SK-N-SH (cell line): Measurements from ENCODE around the gene XPO1. TPM values are rescaled to one million over a fixed set of nuclear protein-coding genes. Genes with fewer than 3 reads are reported as not detected.
"Not testable (repeated sequence)": the region's sequence is repeated elsewhere in the genome, so short reads cannot be mapped to it uniquely, and the experiment has no call there.

ENCODE experiments used
- CTCF ChIA-PET: fragments of 300-600, 350-600 bp; formaldehyde crosslinking; extraction: SDS; loops from one replicate; lab custom pipeline; 2021; lab: Yijun Ruan, JAX
- POLR2A ChIA-PET: fragments of 350-600 bp; sonication (Branson Sonifier 250); formaldehyde crosslinking; extraction: SDS; loops from one replicate; lab custom pipeline; 2020; ENCODE audit warnings: antibody characterized with exemption, inconsistent platforms; lab: Yijun Ruan, JAX
- DNase-seq: peaks from one replicate; pipeline ENCODE4 v3.0.0; 2012
- H2AFZ ChIP-seq: fragments of 200-600 bp; sonication (generic); 2 replicates; pipeline ENCODE4 v1.8.1; 2016; ENCODE audit warnings: antibody characterized with exemption, mild to moderate bottlenecking, low read depth
- H3F3A ChIP-seq: fragments of 200-600 bp; sonication (generic); replicated peaks from 2 replicates; pipeline ENCODE3; 2016; ENCODE audit warnings: antibody characterized with exemption, mild to moderate bottlenecking; ENCODE audit not compliant: insufficient read depth
- H3K27ac ChIP-seq, 2 experiments: fragments of 200-500 bp in 1 of 2; fragments of 200-600 bp in 1 of 2; sonication (Bioruptor generic) in 1 of 2; sonication (generic), shearing (Covaris generic) in 1 of 2; 2 replicates each; pipeline versions ENCODE4 v1.5.1 to v1.6.1; 2014 to 2016; ENCODE audit warnings: low read depth in 2 of 2, inconsistent platforms in 1 of 2, low read length in 1 of 2, mild to moderate bottlenecking in 1 of 2, mixed read lengths in 1 of 2
- H3K27me3 ChIP-seq: fragments of 200-600 bp; sonication (generic), shearing (Covaris generic); 2 replicates; pipeline ENCODE4 v1.6.1; 2016; ENCODE audit warnings: mixed run types; ENCODE audit not compliant: insufficient read depth
- H3K36me3 ChIP-seq, 2 experiments: fragments of 200-500 bp in 1 of 2; fragments of 200-600 bp in 1 of 2; sonication (Bioruptor generic) in 1 of 2; sonication (generic) in 1 of 2; replicated peaks in 1 of 2; 2 replicates each; pipeline versions ENCODE3 to v1.5.1; 2014 to 2016; ENCODE audit warnings: low read length in 1 of 2, mild to moderate bottlenecking in 1 of 2; ENCODE audit not compliant: insufficient read depth in 2 of 2, control insufficient read depth in 1 of 2
- H3K4me1 ChIP-seq, 2 experiments: fragments of 200-500 bp in 1 of 2; fragments of 200-600 bp in 1 of 2; sonication (Bioruptor generic) in 1 of 2; sonication (generic), shearing (Covaris generic) in 1 of 2; 2 replicates each; pipeline versions ENCODE4 v1.5.1 to v1.6.1; 2014 to 2016; ENCODE audit warnings: low read depth in 1 of 2, low read length in 1 of 2, mixed run types in 1 of 2; ENCODE audit not compliant: insufficient read depth in 2 of 2, control insufficient read depth in 1 of 2
- H3K4me2 ChIP-seq: fragments of 200-600 bp; sonication (generic), shearing (Covaris generic); 2 replicates; pipeline ENCODE4 v1.6.1; 2017; ENCODE audit warnings: mixed run types
- H3K4me3 ChIP-seq, 2 experiments: fragments of 200-500 bp in 1 of 2; fragments of 200-600 bp in 1 of 2; sonication (Bioruptor generic) in 1 of 2; sonication (generic), shearing (Covaris generic) in 1 of 2; 2 replicates each; pipeline versions ENCODE4 v1.5.1 to v1.8.1; 2014 to 2016; ENCODE audit warnings: low read depth in 2 of 2, inconsistent platforms in 1 of 2, low read length in 1 of 2, mild to moderate bottlenecking in 1 of 2, mixed read lengths in 1 of 2, moderate library complexity in 1 of 2
- H3K79me2 ChIP-seq: fragments of 200-600 bp; sonication (generic); 2 replicates; pipeline ENCODE4 v1.8.1; 2017; ENCODE audit warnings: mild to moderate bottlenecking; ENCODE audit not compliant: insufficient read depth
- H3K9ac ChIP-seq: fragments of 200-600 bp; sonication (generic); 2 replicates; pipeline ENCODE4 v1.6.1; 2017; ENCODE audit warnings: mixed run types
- H3K9me2 ChIP-seq: fragments of 200-600 bp; sonication (generic); 2 replicates; pipeline ENCODE4 v1.6.1; 2017; ENCODE audit warnings: mixed run types
- H3K9me3 ChIP-seq: fragments of 200-600 bp; sonication (generic); 2 replicates; pipeline ENCODE4 v1.6.1; 2017; ENCODE audit warnings: mixed run types, mild to moderate bottlenecking, moderate library complexity
- H4K20me1 ChIP-seq: fragments of 200-600 bp; sonication (generic); 2 replicates; pipeline ENCODE4 v1.6.1; 2017; ENCODE audit warnings: mild to moderate bottlenecking, mixed run types; ENCODE audit not compliant: insufficient read depth
- ELF1 ChIP-seq: IDR thresholded peaks from 2 replicates; pipeline ENCODE4 v1.4.0; 2012
- EP300 ChIP-seq, 2 experiments: IDR thresholded peaks; 2 replicates each; pipeline versions ENCODE4 v1.4.0 to v1.6.1; 2012; ENCODE audit warnings: borderline replicate concordance in 1 of 2, low read depth in 1 of 2, low read length in 1 of 2
- EZH2phosphoT487 ChIP-seq: fragments of 200-600 bp; sonication (generic); IDR thresholded peaks from 2 replicates; pipeline ENCODE4 v1.6.1; 2017; ENCODE audit warnings: low read depth, mixed run types, mild to moderate bottlenecking, antibody characterized with exemption, moderate library complexity, borderline replicate concordance
- FOXJ3 ChIP-seq: sonication (generic); formaldehyde crosslinking; IDR thresholded peaks from 2 replicates; pipeline ENCODE4 v1.5.1; 2020; ENCODE audit warnings: mild to moderate bottlenecking, missing genetic modification reagents
- FOXM1 ChIP-seq: IDR thresholded peaks from 2 replicates; pipeline ENCODE4 v1.4.0; 2012; ENCODE audit warnings: low read depth, mild to moderate bottlenecking
- GATA2 ChIP-seq: sonication (generic); formaldehyde crosslinking; IDR thresholded peaks from 2 replicates; pipeline ENCODE4 v1.5.0; 2020; ENCODE audit warnings: mild to moderate bottlenecking, missing genetic modification reagents
- JUND ChIP-seq: IDR thresholded peaks from 2 replicates; pipeline ENCODE4 v1.4.0; 2012
- NRF1 ChIP-seq: IDR thresholded peaks from 2 replicates; pipeline ENCODE4 v1.6.1; 2012; ENCODE audit warnings: low read depth, mild to moderate bottlenecking, low read length
- RFX5 ChIP-seq: IDR thresholded peaks from 2 replicates; pipeline ENCODE4 v1.6.1; 2012; ENCODE audit warnings: mild to moderate bottlenecking, improper control_type of control experiment, low read length
- RXRA ChIP-seq: IDR thresholded peaks from 2 replicates; pipeline ENCODE4 v1.4.0; 2012; ENCODE audit warnings: low read depth, mild to moderate bottlenecking, borderline replicate concordance
- SIN3A ChIP-seq: IDR thresholded peaks from 2 replicates; pipeline ENCODE4 v1.6.1; 2012; ENCODE audit warnings: low read depth, mild to moderate bottlenecking, low read length, moderate library complexity, borderline replicate concordance
- TEAD4 ChIP-seq: IDR thresholded peaks from 2 replicates; pipeline ENCODE4 v1.4.0; 2012; ENCODE audit warnings: mild to moderate bottlenecking, borderline replicate concordance; ENCODE audit not compliant: insufficient read depth
- YY1 ChIP-seq: IDR thresholded peaks from 2 replicates; pipeline ENCODE4 v1.4.0; 2012; ENCODE audit warnings: low read depth, mild to moderate bottlenecking
- ZBTB33 ChIP-seq: IDR thresholded peaks from 2 replicates; pipeline ENCODE4 v1.4.0; 2012; ENCODE audit warnings: low read depth, borderline replicate concordance
- WGBS: methylation state at CpG from one replicate; pipeline ENCODE4 v1.1.6; 2017; ENCODE audit warnings: low lambda C conversion rate; 5-methylcytosine and 5-hydroxymethylcytosine counted together
- polyA plus RNA-seq, 3 experiments: library from polyadenylated mRNA; depleted of rRNA; stranded (reverse); fragments of >200 nt; gene quantifications; 2 replicates each; pipeline ENCODE4 v1.2.3, GENCODE V29; 2012
- TF ChIP-seq, protein P1 (sequence below): IDR thresholded peaks from 2 replicates; pipeline ENCODE4 v1.4.0; 2012; ENCODE audit warnings: low read depth, borderline replicate concordance
- TF ChIP-seq, protein P2 (sequence below): IDR thresholded peaks from 2 replicates; pipeline ENCODE4 v1.6.1; 2012; ENCODE audit warnings: mild to moderate bottlenecking, low read depth, low read length, moderate library complexity
- TF ChIP-seq, protein P3 (sequence below): IDR thresholded peaks from 2 replicates; pipeline ENCODE4 v1.4.0; 2012; ENCODE audit warnings: low read depth
- TF ChIP-seq, protein P4 (sequence below): fragments of 150-350 bp; IDR thresholded peaks from 2 replicates; pipeline ENCODE4 v1.6.1; 2017; ENCODE audit warnings: antibody characterized with exemption, low read length, low read depth, borderline replicate concordance

XPO1 gene
- polyA plus RNA-seq, 1 of the 3 experiments (the other 2 are of a cell fraction), result 61.0 TPM

DNA sequence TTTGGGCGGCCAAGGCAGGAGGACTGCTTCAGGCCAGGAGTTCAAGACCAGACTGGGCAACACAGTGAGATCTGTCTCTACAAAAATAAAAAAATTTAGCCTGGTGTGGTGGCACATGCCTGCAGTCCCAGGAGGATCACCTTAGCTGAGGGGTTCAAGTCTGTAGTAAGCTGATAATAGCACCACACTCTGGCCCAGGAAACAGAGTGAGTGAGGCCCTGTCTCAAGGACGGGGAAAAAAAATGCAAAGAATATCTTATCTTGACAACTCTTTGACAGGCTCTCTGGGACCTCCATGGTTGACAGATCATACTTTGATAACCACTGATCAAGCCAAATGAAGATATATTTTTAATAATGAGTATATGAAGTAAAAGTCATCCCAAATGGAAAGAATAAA, 89.9 kb downstream of the XPO1 start:
- ChIA-PET POLR2A (no interaction called here), CTCF (no interaction called here)
- no peaks in the 10 kb centered on the region for H3K9me2 ChIP-seq
- no peak overlapping the region for H3K9ac ChIP-seq
- no peak overlapping the region for H3K4me3 ChIP-seq
- no peak overlapping the region for H3K27ac ChIP-seq
- no peak for TF ChIP-seq RXRA
- TF ChIP-seq, protein P1, sequence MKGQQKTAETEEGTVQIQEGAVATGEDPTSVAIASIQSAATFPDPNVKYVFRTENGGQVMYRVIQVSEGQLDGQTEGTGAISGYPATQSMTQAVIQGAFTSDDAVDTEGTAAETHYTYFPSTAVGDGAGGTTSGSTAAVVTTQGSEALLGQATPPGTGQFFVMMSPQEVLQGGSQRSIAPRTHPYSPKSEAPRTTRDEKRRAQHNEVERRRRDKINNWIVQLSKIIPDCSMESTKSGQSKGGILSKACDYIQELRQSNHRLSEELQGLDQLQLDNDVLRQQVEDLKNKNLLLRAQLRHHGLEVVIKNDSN, result no peak
- no peak for TF ChIP-seq RFX5
- no peak for TF ChIP-seq ZBTB33
- no peak for TF ChIP-seq FOXM1
- TF ChIP-seq, protein P2, sequence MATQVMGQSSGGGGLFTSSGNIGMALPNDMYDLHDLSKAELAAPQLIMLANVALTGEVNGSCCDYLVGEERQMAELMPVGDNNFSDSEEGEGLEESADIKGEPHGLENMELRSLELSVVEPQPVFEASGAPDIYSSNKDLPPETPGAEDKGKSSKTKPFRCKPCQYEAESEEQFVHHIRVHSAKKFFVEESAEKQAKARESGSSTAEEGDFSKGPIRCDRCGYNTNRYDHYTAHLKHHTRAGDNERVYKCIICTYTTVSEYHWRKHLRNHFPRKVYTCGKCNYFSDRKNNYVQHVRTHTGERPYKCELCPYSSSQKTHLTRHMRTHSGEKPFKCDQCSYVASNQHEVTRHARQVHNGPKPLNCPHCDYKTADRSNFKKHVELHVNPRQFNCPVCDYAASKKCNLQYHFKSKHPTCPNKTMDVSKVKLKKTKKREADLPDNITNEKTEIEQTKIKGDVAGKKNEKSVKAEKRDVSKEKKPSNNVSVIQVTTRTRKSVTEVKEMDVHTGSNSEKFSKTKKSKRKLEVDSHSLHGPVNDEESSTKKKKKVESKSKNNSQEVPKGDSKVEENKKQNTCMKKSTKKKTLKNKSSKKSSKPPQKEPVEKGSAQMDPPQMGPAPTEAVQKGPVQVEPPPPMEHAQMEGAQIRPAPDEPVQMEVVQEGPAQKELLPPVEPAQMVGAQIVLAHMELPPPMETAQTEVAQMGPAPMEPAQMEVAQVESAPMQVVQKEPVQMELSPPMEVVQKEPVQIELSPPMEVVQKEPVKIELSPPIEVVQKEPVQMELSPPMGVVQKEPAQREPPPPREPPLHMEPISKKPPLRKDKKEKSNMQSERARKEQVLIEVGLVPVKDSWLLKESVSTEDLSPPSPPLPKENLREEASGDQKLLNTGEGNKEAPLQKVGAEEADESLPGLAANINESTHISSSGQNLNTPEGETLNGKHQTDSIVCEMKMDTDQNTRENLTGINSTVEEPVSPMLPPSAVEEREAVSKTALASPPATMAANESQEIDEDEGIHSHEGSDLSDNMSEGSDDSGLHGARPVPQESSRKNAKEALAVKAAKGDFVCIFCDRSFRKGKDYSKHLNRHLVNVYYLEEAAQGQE, result no peak
- no peak for TF ChIP-seq EP300 (IDR thresholded peaks at IDR 0.05; ENCODE audit: borderline replicate concordance in 1 of 2, low read depth in 1 of 2, low read length in 1 of 2)
- no peak for TF ChIP-seq JUND
- TF ChIP-seq FOXJ3 (CRISPR knock-in tag), result no peak
- TF ChIP-seq TEAD4, result no peak
- TF ChIP-seq, protein P3, sequence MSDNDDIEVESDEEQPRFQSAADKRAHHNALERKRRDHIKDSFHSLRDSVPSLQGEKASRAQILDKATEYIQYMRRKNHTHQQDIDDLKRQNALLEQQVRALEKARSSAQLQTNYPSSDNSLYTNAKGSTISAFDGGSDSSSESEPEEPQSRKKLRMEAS, result no peak
- TF ChIP-seq, protein P4, sequence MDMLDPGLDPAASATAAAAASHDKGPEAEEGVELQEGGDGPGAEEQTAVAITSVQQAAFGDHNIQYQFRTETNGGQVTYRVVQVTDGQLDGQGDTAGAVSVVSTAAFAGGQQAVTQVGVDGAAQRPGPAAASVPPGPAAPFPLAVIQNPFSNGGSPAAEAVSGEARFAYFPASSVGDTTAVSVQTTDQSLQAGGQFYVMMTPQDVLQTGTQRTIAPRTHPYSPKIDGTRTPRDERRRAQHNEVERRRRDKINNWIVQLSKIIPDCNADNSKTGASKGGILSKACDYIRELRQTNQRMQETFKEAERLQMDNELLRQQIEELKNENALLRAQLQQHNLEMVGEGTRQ, result no peak
- no peak for TF ChIP-seq EZH2phosphoT487
- TF ChIP-seq ELF1, result no peak
- TF ChIP-seq GATA2, result no peak
- no peak for TF ChIP-seq NRF1
- no peak for TF ChIP-seq YY1
- TF ChIP-seq SIN3A, result no peak
- no peaks in the 10 kb centered on the region for H3K27me3 ChIP-seq
- no peak for DNase-seq
- peaks cover 20% of the 10 kb centered on the region for H3F3A ChIP-seq
- peaks cover 100% of the 10 kb centered on the region for H3K79me2 ChIP-seq
- 81% methylated on average over 2 of the region's 2 CpGs for WGBS
- H3K9me3 ChIP-seq, result peaks cover 7% of the 10 kb centered on the region; the same call in 1 of the 2 replicates
- H3K4me1 ChIP-seq, result no peaks in the 10 kb centered on the region
- peaks cover 72% of the 10 kb centered on the region for H4K20me1 ChIP-seq
- H3K36me3 ChIP-seq, result peaks cover 0 to 45% of the 10 kb centered on the region in 2 experiments
- no peak overlapping the region for H2AFZ ChIP-seq
- no peak overlapping the region for H3K4me2 ChIP-seq

GRCh38 chr2:61446971-61447370, 91.2 kb downstream of the XPO1 start:
- H3K27me3 ChIP-seq, H3K9me2 ChIP-seq, DNase-seq, H3K4me1 ChIP-seq, H3K4me2 ChIP-seq, H3K9ac ChIP-seq, POLR2A ChIA-PET, CTCF ChIA-PET, H3K4me3 ChIP-seq, H3K9me3 ChIP-seq, H2AFZ ChIP-seq, H3K27ac ChIP-seq: not testable (repeated sequence)
- H4K20me1 ChIP-seq, result peaks cover 75% of the 10 kb centered on the region
- peaks cover 0 to 44% of the 10 kb centered on the region in 2 experiments for H3K36me3 ChIP-seq
- WGBS, result 95% methylated on average over 7 of the region's 7 CpGs
- peaks cover 20% of the 10 kb centered on the region for H3F3A ChIP-seq
- peaks cover 100% of the 10 kb centered on the region for H3K79me2 ChIP-seq
